Stomach (tissue), 9 donors: ENCODE results near the gene LANCL1. TPM values are rescaled to one million over a fixed set of nuclear protein-coding genes. Genes with fewer than 3 reads are reported as not detected.

Experiments
- DNase-seq, 2 donors: peaks; one replicate each; pipeline versions ENCODE4 v3.0.0 to v3.0.0-alpha.2; 2013 to 2019
- H3K27ac ChIP-seq, 5 donors: fragments of 200-600 bp in 4 of 5; sonication (generic) in 4 of 5; one replicate each; pipeline ENCODE4 v1.5.1; 2013 to 2019; ENCODE audit warnings: mild to moderate bottlenecking in 1 of 5, moderate library complexity in 1 of 5
- H3K27me3 ChIP-seq, 3 donors: fragments of 200-600 bp; sonication (generic); one replicate each; pipeline ENCODE4 v1.5.1; 2017 to 2019; ENCODE audit warnings: mixed run types in 1 of 3
- H3K36me3 ChIP-seq, 4 donors: fragments of 200-600 bp; sonication (generic); 1 replicate in 3 of 4; 2 replicates in 1 of 4; pipeline ENCODE4 v1.5.1; 2016 to 2019
- H3K4me1 ChIP-seq, 4 donors: fragments of 200-600 bp; sonication (generic); one replicate each; pipeline ENCODE4 v1.5.1; 2016 to 2019
- H3K4me3 ChIP-seq, 4 donors: fragments of 200-600 bp; sonication (generic) in 3 of 4; one replicate each; pipeline ENCODE4 v1.5.1; 2016 to 2019; ENCODE audit warnings: mild to moderate bottlenecking in 1 of 4
- H3K9me3 ChIP-seq, 4 donors: fragments of 200-600 bp; sonication (generic); one replicate each; pipeline ENCODE4 v1.5.1; 2016 to 2019
- CTCF ChIP-seq, 7 experiments: fragments of 450-650 bp in 4 of 7; fragments of 200-600 bp in 3 of 7; sonication (generic) in 3 of 7; IDR thresholded peaks; one replicate each; pipeline ENCODE4 v1.5.1; 2016 to 2019; ENCODE audit warnings: antibody characterized with exemption in 7 of 7, control low read depth in 2 of 7, mild to moderate bottlenecking in 1 of 7
- EP300 ChIP-seq: sonication (generic); formaldehyde crosslinking; IDR thresholded peaks from one replicate; pipeline ENCODE4 v1.6.1; 2017; ENCODE audit warnings: antibody characterized with exemption
- POLR2A ChIP-seq, 4 donors: fragments of 450-650 bp; IDR thresholded peaks; one replicate each; pipeline ENCODE4 v1.6.1; 2016; ENCODE audit warnings: antibody characterized with exemption in 4 of 4, control low read depth in 2 of 4, mild to moderate bottlenecking in 1 of 4, moderate library complexity in 1 of 4
- POLR2AphosphoS5 ChIP-seq, 3 donors: sonication (generic); formaldehyde crosslinking; IDR thresholded peaks; one replicate each; pipeline ENCODE4 v1.6.1; 2016; ENCODE audit warnings: antibody characterized with exemption in 3 of 3
- WGBS, 5 donors: extraction: QIAGEN DNeasy Blood & Tissue Kit in 3 of 5; methylation state at CpG; one replicate each; pipeline versions ENCODE4 v1.1.5 to v1.1.7; 2013 to 2018; 5-methylcytosine and 5-hydroxymethylcytosine counted together
- intact Hi-C: fragments of 100-400 bp; cut with DNase I; formaldehyde crosslinking; loops from one replicate; pipeline ENCODE4 v1.15.1; 2023; ENCODE audit warnings: low total_unique reads
- polyA plus RNA-seq, 3 donors: library from polyadenylated mRNA; stranded (reverse); fragments of 200-250 nt; gene quantifications; one replicate each; pipeline ENCODE4 v1.2.3, GENCODE V29; 2013
- total RNA-seq, 5 donors: library from RNA; depleted of rRNA; stranded (reverse); fragments of >200 nt; gene quantifications; one replicate each; pipeline versions ENCODE4 v1.1.0 to v1.2.3, GENCODE V29; 2014 to 2016
- donor health status: healthy with polysubstance abuse.
- donor health status: Bipolar disorder and iron deficiency.
- donor health status: healthy.

Gene LANCL1
- total and polyA plus RNA-seq, 8 donors = 0.87 to 49.6 (median 19.8) TPM

GRCh38 chr2:210388148-210388547 lies 88.4 kb downstream of the LANCL1 start:
- Histone ChIP-seq H3K27ac (no peak overlapping the region), H3K36me3 (no peaks in the 10 kb centered on the region), H3K9me3 (no peaks in the 10 kb centered on the region), H3K4me3 (no peak overlapping the region), H3K4me1 (no peaks in the 10 kb centered on the region), H3K27me3 (no peaks in the 10 kb centered on the region)
- no peak for DNase-seq
- no peak for TF ChIP-seq POLR2AphosphoS5 (IDR thresholded peaks at IDR 0.05)
- no peak for TF ChIP-seq CTCF (IDR thresholded peaks at IDR 0.05)
- no peak for TF ChIP-seq POLR2A (IDR thresholded peaks at IDR 0.05)
- TF ChIP-seq EP300 = no peak
- intact Hi-C loops = no loop called here

- H3K36me3 ChIP-seq = no peaks in the 10 kb centered on the region
- H3K27me3 ChIP-seq = no peaks in the 10 kb centered on the region
- WGBS, 5 donors = 22 to 38% (median 33%) methylated on average over 1 of the region's 1 CpG
- no peak for DNase-seq
- no peak overlapping the region for H3K4me3 ChIP-seq
- no peaks in the 10 kb centered on the region for H3K9me3 ChIP-seq
- intact Hi-C loops = no loop called here
- H3K27ac ChIP-seq = no peak overlapping the region
- no peak for TF ChIP-seq CTCF (IDR thresholded peaks at IDR 0.05)
- no peak for TF ChIP-seq POLR2A (IDR thresholded peaks at IDR 0.05)
- TF ChIP-seq POLR2AphosphoS5 (IDR thresholded peaks at IDR 0.05) = no peak
- no peak for TF ChIP-seq EP300
- H3K4me1 ChIP-seq = no peaks in the 10 kb centered on the region
These were observed 89.5 kb downstream of the LANCL1 start for GRCh38 chr2:210387074-210387473.

Other genes with a start within 250 kb of the LANCL1 start
- not detected for gene MYL1, start 161.6 kb downstream of the LANCL1 start, total RNA-seq
- 1 to 10 TPM in 1 of 3 donors, under 1 TPM in 1, not detected in 1; 0.45 to 7.3 TPM for gene MYL1, start 161.6 kb downstream of the LANCL1 start, polyA plus RNA-seq
- 10 to 100 TPM in 1 of 5 donors, 1 to 10 TPM in 2, under 1 TPM in 2; under 0.01 to 14.9 (median 1.0) TPM for gene CPS1, start 79.8 kb upstream of the LANCL1 start, total RNA-seq
- gene CPS1, start 79.8 kb upstream of the LANCL1 start, polyA plus RNA-seq = under 1 TPM; 0.45 to 0.56 (median 0.46) TPM